Measurements from ENCODE around the gene ZBTB11.

DNA sequence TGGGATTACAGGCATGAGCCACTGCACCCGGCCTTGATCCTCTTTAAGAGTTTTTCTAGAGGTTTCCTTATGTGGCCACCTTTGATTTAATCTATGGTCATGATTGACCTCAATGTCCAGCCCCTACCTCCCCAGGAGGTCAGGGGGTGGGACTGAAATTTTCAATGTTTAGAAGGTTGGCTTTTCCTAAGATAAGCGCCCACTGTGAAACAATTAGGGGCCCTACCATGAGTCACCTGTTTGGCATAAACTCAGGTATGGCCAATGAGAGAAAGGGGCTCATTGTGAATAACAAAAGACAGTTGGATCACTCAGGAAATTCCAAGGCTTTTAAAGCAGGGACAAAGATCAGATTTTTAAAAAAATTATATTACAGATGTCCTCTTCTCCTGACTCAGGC, 51.1 kb downstream of the ZBTB11 start:
- TF ChIP-seq, protein P1, sequence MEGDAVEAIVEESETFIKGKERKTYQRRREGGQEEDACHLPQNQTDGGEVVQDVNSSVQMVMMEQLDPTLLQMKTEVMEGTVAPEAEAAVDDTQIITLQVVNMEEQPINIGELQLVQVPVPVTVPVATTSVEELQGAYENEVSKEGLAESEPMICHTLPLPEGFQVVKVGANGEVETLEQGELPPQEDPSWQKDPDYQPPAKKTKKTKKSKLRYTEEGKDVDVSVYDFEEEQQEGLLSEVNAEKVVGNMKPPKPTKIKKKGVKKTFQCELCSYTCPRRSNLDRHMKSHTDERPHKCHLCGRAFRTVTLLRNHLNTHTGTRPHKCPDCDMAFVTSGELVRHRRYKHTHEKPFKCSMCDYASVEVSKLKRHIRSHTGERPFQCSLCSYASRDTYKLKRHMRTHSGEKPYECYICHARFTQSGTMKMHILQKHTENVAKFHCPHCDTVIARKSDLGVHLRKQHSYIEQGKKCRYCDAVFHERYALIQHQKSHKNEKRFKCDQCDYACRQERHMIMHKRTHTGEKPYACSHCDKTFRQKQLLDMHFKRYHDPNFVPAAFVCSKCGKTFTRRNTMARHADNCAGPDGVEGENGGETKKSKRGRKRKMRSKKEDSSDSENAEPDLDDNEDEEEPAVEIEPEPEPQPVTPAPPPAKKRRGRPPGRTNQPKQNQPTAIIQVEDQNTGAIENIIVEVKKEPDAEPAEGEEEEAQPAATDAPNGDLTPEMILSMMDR (IDR thresholded peaks at IDR 0.05), result no peak
- TF ChIP-seq EZH2 (IDR thresholded peaks at IDR 0.05), result no peak

Data from neural progenitor cell (in vitro differentiated cells).